ENCODE results near the gene STK11.

STK11 gene

GRCh38 chr19:1234051-1234954 lies 28.7 kb downstream of the STK11 start:
- no peak for DNase-seq
- Histone ChIP-seq H3K27ac (ENCODE audit: insufficient read depth, low read length, poor library complexity, severe bottlenecking) (no peak overlapping the region), H3K4me1 (ENCODE audit: control insufficient read depth, insufficient read depth, low read length, poor library complexity, severe bottlenecking) (peaks cover 4% of the 10 kb centered on the region), H3K27me3 (replicated peaks; ENCODE audit: control insufficient read depth, insufficient read depth, low read length, poor library complexity, severe bottlenecking) (peaks cover 6% of the 10 kb centered on the region), H3K9me3 (ENCODE audit: control insufficient read depth, low read length) (no peaks in the 10 kb centered on the region), H3K36me3 (ENCODE audit: control insufficient read depth, insufficient read depth, low read length) (no peaks in the 10 kb centered on the region), H3K4me3 (ENCODE audit: insufficient read depth, low read depth, low read length, poor library complexity, severe bottlenecking) (no peak overlapping the region)

GRCh38 chr19:1234955-1235380 lies 29.4 kb downstream of the STK11 start:
- DNase-seq: no peak
- peaks cover 6% of the 10 kb centered on the region for H3K27me3 ChIP-seq (replicated peaks; ENCODE audit: control insufficient read depth, insufficient read depth, low read length, poor library complexity, severe bottlenecking)
- H3K4me1 ChIP-seq (ENCODE audit: control insufficient read depth, insufficient read depth, low read length, poor library complexity, severe bottlenecking): peaks cover 9% of the 10 kb centered on the region
- H3K9me3 ChIP-seq (ENCODE audit: control insufficient read depth, low read length): no peaks in the 10 kb centered on the region
- H3K27ac ChIP-seq (ENCODE audit: insufficient read depth, low read length, poor library complexity, severe bottlenecking): no peak overlapping the region
- H3K36me3 ChIP-seq (ENCODE audit: control insufficient read depth, insufficient read depth, low read length): no peaks in the 10 kb centered on the region
- H3K4me3 ChIP-seq (ENCODE audit: insufficient read depth, low read depth, low read length, poor library complexity, severe bottlenecking): no peak overlapping the region

- Histone ChIP-seq H3K27ac (ENCODE audit: insufficient read depth, low read length, poor library complexity, severe bottlenecking) (no peak overlapping the region), H3K4me1 (ENCODE audit: control insufficient read depth, insufficient read depth, low read length, poor library complexity, severe bottlenecking) (peaks cover 17% of the 10 kb centered on the region), H3K9me3 (ENCODE audit: control insufficient read depth, low read length) (no peaks in the 10 kb centered on the region), H3K36me3 (ENCODE audit: control insufficient read depth, insufficient read depth, low read length) (no peaks in the 10 kb centered on the region), H3K4me3 (ENCODE audit: insufficient read depth, low read depth, low read length, poor library complexity, severe bottlenecking) (no peak overlapping the region), H3K27me3 (replicated peaks; ENCODE audit: control insufficient read depth, insufficient read depth, low read length, poor library complexity, severe bottlenecking) (peaks cover 6% of the 10 kb centered on the region)
- DNase-seq: no peak
Measured at GRCh38 chr19:1235625-1236538, 30.3 kb downstream of the STK11 start.

GRCh38 chr19:1236576-1236975 lies 31.0 kb downstream of the STK11 start:
- Histone ChIP-seq H3K4me1 (ENCODE audit: control insufficient read depth, insufficient read depth, low read length, poor library complexity, severe bottlenecking) (peaks cover 22% of the 10 kb centered on the region), H3K27me3 (replicated peaks; ENCODE audit: control insufficient read depth, insufficient read depth, low read length, poor library complexity, severe bottlenecking) (peaks cover 6% of the 10 kb centered on the region), H3K4me3 (ENCODE audit: insufficient read depth, low read depth, low read length, poor library complexity, severe bottlenecking) (no peak overlapping the region), H3K36me3 (ENCODE audit: control insufficient read depth, insufficient read depth, low read length) (no peaks in the 10 kb centered on the region), H3K9me3 (ENCODE audit: control insufficient read depth, low read length) (no peaks in the 10 kb centered on the region), H3K27ac (ENCODE audit: insufficient read depth, low read length, poor library complexity, severe bottlenecking) (no peak overlapping the region)
- no peak for DNase-seq

GRCh38 chr19:1237027-1237659 lies 31.6 kb downstream of the STK11 start:
- H3K36me3 ChIP-seq (ENCODE audit: control insufficient read depth, insufficient read depth, low read length): no peaks in the 10 kb centered on the region
- DNase-seq: no peak
- H3K4me3 ChIP-seq (ENCODE audit: insufficient read depth, low read depth, low read length, poor library complexity, severe bottlenecking): peak overlapping the region; percentile 40
- peaks cover 23% of the 10 kb centered on the region for H3K4me1 ChIP-seq (ENCODE audit: control insufficient read depth, insufficient read depth, low read length, poor library complexity, severe bottlenecking)
- H3K9me3 ChIP-seq (ENCODE audit: control insufficient read depth, low read length): no peaks in the 10 kb centered on the region
- H3K27ac ChIP-seq (ENCODE audit: insufficient read depth, low read length, poor library complexity, severe bottlenecking): no peak overlapping the region
- peaks cover 6% of the 10 kb centered on the region for H3K27me3 ChIP-seq (replicated peaks; ENCODE audit: control insufficient read depth, insufficient read depth, low read length, poor library complexity, severe bottlenecking)

- DNase-seq: no peak
- H3K9me3 ChIP-seq (ENCODE audit: control insufficient read depth, low read length): no peaks in the 10 kb centered on the region
- H3K4me1 ChIP-seq (ENCODE audit: control insufficient read depth, insufficient read depth, low read length, poor library complexity, severe bottlenecking): peaks cover 28% of the 10 kb centered on the region
- no peak within 1 kb of the TSS for H3K27ac ChIP-seq (ENCODE audit: insufficient read depth, low read length, poor library complexity, severe bottlenecking)
- peak within 1 kb of the TSS; percentile 40 for H3K4me3 ChIP-seq (ENCODE audit: insufficient read depth, low read depth, low read length, poor library complexity, severe bottlenecking)
- H3K27me3 ChIP-seq (replicated peaks; ENCODE audit: control insufficient read depth, insufficient read depth, low read length, poor library complexity, severe bottlenecking): peaks cover 6% of the 10 kb centered on the region
- H3K36me3 ChIP-seq (ENCODE audit: control insufficient read depth, insufficient read depth, low read length): no peaks in the 10 kb centered on the region
Measured at GRCh38 chr19:1237754-1238368, 32.3 kb downstream of the STK11 start, which contains the start of gene CBARP. TSS of gene CBARP (minus strand) at chr19:1238005. CDS start at chr19:1236100, 1,905 bp downstream.

- Histone ChIP-seq H3K27ac (ENCODE audit: insufficient read depth, low read length, poor library complexity, severe bottlenecking) (no peak overlapping the region), H3K27me3 (replicated peaks; ENCODE audit: control insufficient read depth, insufficient read depth, low read length, poor library complexity, severe bottlenecking) (peaks cover 6% of the 10 kb centered on the region), H3K4me3 (ENCODE audit: insufficient read depth, low read depth, low read length, poor library complexity, severe bottlenecking) (peak overlapping the region; percentile 22), H3K4me1 (ENCODE audit: control insufficient read depth, insufficient read depth, low read length, poor library complexity, severe bottlenecking) (peaks cover 28% of the 10 kb centered on the region), H3K36me3 (ENCODE audit: control insufficient read depth, insufficient read depth, low read length) (no peaks in the 10 kb centered on the region), H3K9me3 (ENCODE audit: control insufficient read depth, low read length) (no peaks in the 10 kb centered on the region)
- no peak for DNase-seq
Measured at GRCh38 chr19:1238369-1239303, 33.1 kb downstream of the STK11 start.

GRCh38 chr19:1239420-1239795 lies 33.8 kb downstream of the STK11 start:
- Histone ChIP-seq H3K27me3 (replicated peaks; ENCODE audit: control insufficient read depth, insufficient read depth, low read length, poor library complexity, severe bottlenecking) (peaks cover 6% of the 10 kb centered on the region), H3K4me3 (ENCODE audit: insufficient read depth, low read depth, low read length, poor library complexity, severe bottlenecking) (no peak overlapping the region), H3K27ac (ENCODE audit: insufficient read depth, low read length, poor library complexity, severe bottlenecking) (peak overlapping the region; percentile 37), H3K36me3 (ENCODE audit: control insufficient read depth, insufficient read depth, low read length) (no peaks in the 10 kb centered on the region), H3K9me3 (ENCODE audit: control insufficient read depth, low read length) (no peaks in the 10 kb centered on the region), H3K4me1 (ENCODE audit: control insufficient read depth, insufficient read depth, low read length, poor library complexity, severe bottlenecking) (peaks cover 33% of the 10 kb centered on the region)
- DNase-seq: no peak

Data from effector memory CD4-positive, alpha-beta T cell (primary cell).